ENCODE measurements around the gene SNRNP40.
A peak's percentile ranks its signal among the peaks of the same experiment; 100 is the strongest.
"Not testable (repeated sequence)": the region's sequence is repeated elsewhere in the genome, so short reads cannot be mapped to it uniquely, and the experiment has no call there.

Gene SNRNP40

GRCh38 chr1:31296486-31297276, at the start of gene SNRNP40, which contains the start of gene ZCCHC17:
Gene SNRNP40 (minus strand): TSS chr1:31296788. CDS start chr1:31296751, 37 bp downstream.
Gene ZCCHC17 (plus strand): TSS chr1:31297032. CDS start chr1:31310099, 13,067 bp downstream.
- peak; percentile 89 for DNase-seq

GRCh38 chr1:31345635-31346034, 49.0 kb upstream of the SNRNP40 start:
- no peak for DNase-seq

- no peak for DNase-seq
These were observed 47.9 kb upstream of the SNRNP40 start for GRCh38 chr1:31344503-31344902.

- no peak for DNase-seq
These were observed 40.3 kb upstream of the SNRNP40 start for GRCh38 chr1:31336687-31337467.

- no peak for DNase-seq
These were observed 38.4 kb upstream of the SNRNP40 start for GRCh38 chr1:31335007-31335406.

GRCh38 chr1:31327381-31327780, 30.8 kb upstream of the SNRNP40 start:
- DNase-seq: no peak

- DNase-seq: no peak
These were observed 29.9 kb upstream of the SNRNP40 start for GRCh38 chr1:31326461-31326860.

GRCh38 chr1:31324992-31325391, 28.4 kb upstream of the SNRNP40 start:
- DNase-seq: no peak

GRCh38 chr1:31324093-31324492, 27.5 kb upstream of the SNRNP40 start:
- no peak for DNase-seq

- no peak for DNase-seq
These were observed 21.6 kb upstream of the SNRNP40 start for GRCh38 chr1:31318146-31318545.

- no peak for DNase-seq
These were observed 19.3 kb upstream of the SNRNP40 start for GRCh38 chr1:31315902-31316301.

GRCh38 chr1:31310198-31310597, 13.6 kb upstream of the SNRNP40 start:
- no peak for DNase-seq

- DNase-seq: no peak
These were observed 11.4 kb upstream of the SNRNP40 start for GRCh38 chr1:31308036-31308435.

- DNase-seq: no peak
These were observed 9.7 kb upstream of the SNRNP40 start for GRCh38 chr1:31306278-31306677.

GRCh38 chr1:31302709-31303441, 6.3 kb upstream of the SNRNP40 start:
- DNase-seq: no peak

GRCh38 chr1:31300193-31300592, 3.6 kb upstream of the SNRNP40 start:
- no peak for DNase-seq

GRCh38 chr1:31299365-31299764, 2.8 kb upstream of the SNRNP40 start:
- no peak for DNase-seq

- DNase-seq: no peak
These were observed 974 bp upstream of the SNRNP40 start for GRCh38 chr1:31297277-31298247.

- no peak for DNase-seq
These were observed 608 bp downstream of the SNRNP40 start for GRCh38 chr1:31295874-31296485.

GRCh38 chr1:31289021-31289420, 7.6 kb downstream of the SNRNP40 start:
- DNase-seq: no peak

GRCh38 chr1:31287791-31288190, 8.8 kb downstream of the SNRNP40 start:
- DNase-seq: not testable (repeated sequence)

- DNase-seq: not testable (repeated sequence)
These were observed 14.2 kb downstream of the SNRNP40 start for GRCh38 chr1:31282426-31282825.

Data from activated CD8-positive, alpha-beta memory T cell treated with anti-CD3 and anti-CD28 coated beads, Interleukin-2, amount 50 U/mL, for 4 hours (primary cell).